HFFc6 (cell line): ENCODE data around the gene MORC3. TPM values are rescaled to one million over a fixed set of nuclear protein-coding genes. Genes with fewer than 3 reads are reported as not detected.
"Not testable (repeated sequence)": the region's sequence is repeated elsewhere in the genome, so short reads cannot be mapped to it uniquely, and the experiment has no call there.

Source experiments
- DNase-seq: peaks from one replicate; pipeline ENCODE4 v3.0.0-alpha.2; 2018
- H3K27ac Mint-ChIP-seq: 2 replicates; pipeline ENCODE4 v1.8.0; 2020; ENCODE audit warnings: mild to moderate bottlenecking, mixed read lengths
- H3K27me3 Mint-ChIP-seq: 2 replicates; pipeline ENCODE4 v1.8.0; 2021; ENCODE audit warnings: mild to moderate bottlenecking, moderate library complexity, mixed read lengths; ENCODE audit not compliant: insufficient read depth
- H3K36me3 Mint-ChIP-seq: 2 replicates; pipeline ENCODE4 v1.8.0; 2021; ENCODE audit warnings: low read depth, mixed read lengths
- H3K4me1 Mint-ChIP-seq: 2 replicates; pipeline ENCODE4 v1.8.0; 2020; ENCODE audit warnings: low read depth, mixed read lengths
- H3K4me3 Mint-ChIP-seq: 2 replicates; pipeline ENCODE4 v1.8.0; 2020; ENCODE audit warnings: mild to moderate bottlenecking, moderate library complexity, mixed read lengths
- H3K9me3 Mint-ChIP-seq: 2 replicates; pipeline ENCODE4 v1.8.0; 2020; ENCODE audit warnings: mild to moderate bottlenecking, mixed read lengths
- total RNA-seq, 6 experiments: library from RNA; stranded (reverse); fragmentation: NEBNext Ultra II Directional; extraction: Animal tissue kit (Norgen Biotek cat#: 25700); gene quantifications; 2 replicates in 1 of 6; 3 replicates in 5 of 6; pipeline ENCODE4 v1.2.3, GENCODE V29; 2021
- TF ChIP-seq, protein P1 (sequence below): fragments of 200-600 bp; sonication (generic); IDR thresholded peaks from 2 replicates; pipeline ENCODE4 v1.5.0; 2021; ENCODE audit warnings: antibody characterized with exemption, mild to moderate bottlenecking

The MORC3 gene
- total RNA-seq, 6 experiments from 2014 or later: 15.2 to 19.4 (median 16.3) TPM

GRCh38 chr21:36291509-36291908 lies 28.5 kb upstream of the MORC3 start:
- H3K27me3 Mint-ChIP-seq: peaks cover 4% of the 10 kb centered on the region; the same call in 1 of the 2 replicates
- H3K27ac Mint-ChIP-seq: no peak overlapping the region
- H3K4me3 Mint-ChIP-seq: no peak overlapping the region
- TF ChIP-seq, protein P1, sequence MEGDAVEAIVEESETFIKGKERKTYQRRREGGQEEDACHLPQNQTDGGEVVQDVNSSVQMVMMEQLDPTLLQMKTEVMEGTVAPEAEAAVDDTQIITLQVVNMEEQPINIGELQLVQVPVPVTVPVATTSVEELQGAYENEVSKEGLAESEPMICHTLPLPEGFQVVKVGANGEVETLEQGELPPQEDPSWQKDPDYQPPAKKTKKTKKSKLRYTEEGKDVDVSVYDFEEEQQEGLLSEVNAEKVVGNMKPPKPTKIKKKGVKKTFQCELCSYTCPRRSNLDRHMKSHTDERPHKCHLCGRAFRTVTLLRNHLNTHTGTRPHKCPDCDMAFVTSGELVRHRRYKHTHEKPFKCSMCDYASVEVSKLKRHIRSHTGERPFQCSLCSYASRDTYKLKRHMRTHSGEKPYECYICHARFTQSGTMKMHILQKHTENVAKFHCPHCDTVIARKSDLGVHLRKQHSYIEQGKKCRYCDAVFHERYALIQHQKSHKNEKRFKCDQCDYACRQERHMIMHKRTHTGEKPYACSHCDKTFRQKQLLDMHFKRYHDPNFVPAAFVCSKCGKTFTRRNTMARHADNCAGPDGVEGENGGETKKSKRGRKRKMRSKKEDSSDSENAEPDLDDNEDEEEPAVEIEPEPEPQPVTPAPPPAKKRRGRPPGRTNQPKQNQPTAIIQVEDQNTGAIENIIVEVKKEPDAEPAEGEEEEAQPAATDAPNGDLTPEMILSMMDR: no peak
- DNase-seq: no peak
- peaks cover 20% of the 10 kb centered on the region for H3K36me3 Mint-ChIP-seq
- peaks cover 8% of the 10 kb centered on the region for H3K9me3 Mint-ChIP-seq
- H3K4me1 Mint-ChIP-seq: peaks cover 18% of the 10 kb centered on the region

GRCh38 chr21:36297406-36297937 lies 22.5 kb upstream of the MORC3 start:
- no peak overlapping the region for H3K27ac Mint-ChIP-seq
- no peaks in the 10 kb centered on the region for H3K27me3 Mint-ChIP-seq
- peaks cover 5% of the 10 kb centered on the region; the same call in 1 of the 2 replicates for H3K36me3 Mint-ChIP-seq
- no peak for DNase-seq
- H3K4me1 Mint-ChIP-seq: peaks cover 8% of the 10 kb centered on the region
- no peaks in the 10 kb centered on the region for H3K9me3 Mint-ChIP-seq
- no peak overlapping the region for H3K4me3 Mint-ChIP-seq
- TF ChIP-seq, protein P1: no peak

GRCh38 chr21:36297938-36298572 lies 21.9 kb upstream of the MORC3 start:
- H3K27ac Mint-ChIP-seq: no peak overlapping the region; the same call in 1 of the 2 replicates
- TF ChIP-seq, protein P1: no peak
- H3K4me3 Mint-ChIP-seq: no peak overlapping the region
- peaks cover 8% of the 10 kb centered on the region for H3K4me1 Mint-ChIP-seq
- DNase-seq: no peak
- H3K36me3 Mint-ChIP-seq: peaks cover 5% of the 10 kb centered on the region; the same call in 1 of the 2 replicates
- H3K9me3 Mint-ChIP-seq: no peaks in the 10 kb centered on the region
- no peaks in the 10 kb centered on the region for H3K27me3 Mint-ChIP-seq

DNA sequence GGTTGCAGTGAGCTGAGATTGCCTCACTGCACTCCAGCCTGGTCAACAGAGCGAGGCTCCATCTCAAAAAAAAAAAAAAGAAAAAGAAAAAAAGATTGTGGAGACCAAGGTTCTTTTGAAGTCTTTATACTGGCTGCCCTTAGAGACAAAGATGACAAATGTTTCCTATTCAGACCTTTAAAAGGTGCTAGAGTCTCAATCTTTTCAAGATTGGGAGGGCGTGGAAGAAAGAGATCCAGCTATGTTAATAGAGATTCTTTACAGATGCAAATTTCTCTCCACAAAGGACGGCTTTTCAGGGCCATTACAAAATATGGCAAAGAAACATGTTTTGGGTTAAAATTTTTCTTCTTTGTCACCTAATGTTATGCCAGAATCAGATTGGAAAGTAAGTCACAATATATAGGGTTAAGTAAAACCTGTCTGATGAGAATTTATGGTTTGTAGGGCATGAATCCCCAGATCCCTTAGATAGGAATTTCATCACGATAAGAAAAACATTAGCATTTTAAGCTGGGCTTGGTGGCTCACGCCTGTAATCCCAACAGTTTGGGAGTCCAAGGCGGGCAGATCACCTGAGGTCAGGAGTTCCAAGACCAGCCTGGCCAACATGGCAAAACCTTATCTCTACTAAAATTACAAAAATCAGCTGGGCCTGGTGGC lies 13.0 kb upstream of the MORC3 start:
- Mint-ChIP-seq H3K27ac (no peak overlapping the region), H3K4me3 (no peak overlapping the region), H3K9me3 (peaks cover 17% of the 10 kb centered on the region), H3K4me1 (no peaks in the 10 kb centered on the region), H3K27me3 (0 out of 2 replicates have a peak, but pooled peaks cover 2% of the 10 kb centered on the region), H3K36me3 (no peaks in the 10 kb centered on the region)
- no peak for DNase-seq
- TF ChIP-seq, protein P1: no peak

GRCh38 chr21:36310016-36310415 lies 10.0 kb upstream of the MORC3 start:
- TF ChIP-seq, protein P1: no peak
- H3K9me3 Mint-ChIP-seq: peaks cover 21% of the 10 kb centered on the region
- H3K4me1 Mint-ChIP-seq: no peaks in the 10 kb centered on the region
- 0 out of 2 replicates have a peak, but pooled peaks cover 2% of the 10 kb centered on the region for H3K27me3 Mint-ChIP-seq
- DNase-seq: no peak
- H3K27ac Mint-ChIP-seq: no peak overlapping the region
- H3K36me3 Mint-ChIP-seq: peaks cover 3% of the 10 kb centered on the region
- H3K4me3 Mint-ChIP-seq: no peak overlapping the region

- H3K9me3 Mint-ChIP-seq, H3K27ac Mint-ChIP-seq, DNase-seq, H3K4me3 Mint-ChIP-seq, H3K4me1 Mint-ChIP-seq, H3K36me3 Mint-ChIP-seq: not testable (repeated sequence)
- peaks cover 11% of the 10 kb centered on the region; the same call in 1 of the 2 replicates for H3K27me3 Mint-ChIP-seq
Measured at GRCh38 chr21:36313446-36313845, 6.6 kb upstream of the MORC3 start.

- not testable (repeated sequence) for DNase-seq, H3K27me3 Mint-ChIP-seq, H3K4me1 Mint-ChIP-seq, H3K9me3 Mint-ChIP-seq, H3K27ac Mint-ChIP-seq, H3K4me3 Mint-ChIP-seq
- peaks cover 12% of the 10 kb centered on the region for H3K36me3 Mint-ChIP-seq
Measured at GRCh38 chr21:36316045-36316444, 4.0 kb upstream of the MORC3 start.
